SK-N-SH (cell line): Measurements from ENCODE around the gene SLC46A2. TPM values are rescaled to one million over a fixed set of nuclear protein-coding genes. Genes with fewer than 3 reads are reported as not detected.

Experiments
- CTCF ChIA-PET: fragments of 300-600, 350-600 bp; formaldehyde crosslinking; extraction: SDS; loops from one replicate; lab custom pipeline; 2021; lab: Yijun Ruan, JAX
- POLR2A ChIA-PET: fragments of 350-600 bp; sonication (Branson Sonifier 250); formaldehyde crosslinking; extraction: SDS; loops from one replicate; lab custom pipeline; 2020; ENCODE audit warnings: antibody characterized with exemption, inconsistent platforms; lab: Yijun Ruan, JAX
- DNase-seq: peaks from one replicate; pipeline ENCODE4 v3.0.0; 2012
- H2AFZ ChIP-seq: fragments of 200-600 bp; sonication (generic); 2 replicates; pipeline ENCODE4 v1.8.1; 2016; ENCODE audit warnings: antibody characterized with exemption, mild to moderate bottlenecking, low read depth
- H3F3A ChIP-seq: fragments of 200-600 bp; sonication (generic); replicated peaks from 2 replicates; pipeline ENCODE3; 2016; ENCODE audit warnings: antibody characterized with exemption, mild to moderate bottlenecking; ENCODE audit not compliant: insufficient read depth
- H3K27ac ChIP-seq, 2 experiments: fragments of 200-500 bp in 1 of 2; fragments of 200-600 bp in 1 of 2; sonication (Bioruptor generic) in 1 of 2; sonication (generic), shearing (Covaris generic) in 1 of 2; 2 replicates each; pipeline versions ENCODE4 v1.5.1 to v1.6.1; 2014 to 2016; ENCODE audit warnings: low read depth in 2 of 2, inconsistent platforms in 1 of 2, low read length in 1 of 2, mild to moderate bottlenecking in 1 of 2, mixed read lengths in 1 of 2
- H3K27me3 ChIP-seq: fragments of 200-600 bp; sonication (generic), shearing (Covaris generic); 2 replicates; pipeline ENCODE4 v1.6.1; 2016; ENCODE audit warnings: mixed run types; ENCODE audit not compliant: insufficient read depth
- H3K36me3 ChIP-seq, 2 experiments: fragments of 200-500 bp in 1 of 2; fragments of 200-600 bp in 1 of 2; sonication (Bioruptor generic) in 1 of 2; sonication (generic) in 1 of 2; replicated peaks in 1 of 2; 2 replicates each; pipeline versions ENCODE3 to v1.5.1; 2014 to 2016; ENCODE audit warnings: low read length in 1 of 2, mild to moderate bottlenecking in 1 of 2; ENCODE audit not compliant: insufficient read depth in 2 of 2, control insufficient read depth in 1 of 2
- H3K4me1 ChIP-seq, 2 experiments: fragments of 200-500 bp in 1 of 2; fragments of 200-600 bp in 1 of 2; sonication (Bioruptor generic) in 1 of 2; sonication (generic), shearing (Covaris generic) in 1 of 2; 2 replicates each; pipeline versions ENCODE4 v1.5.1 to v1.6.1; 2014 to 2016; ENCODE audit warnings: low read depth in 1 of 2, low read length in 1 of 2, mixed run types in 1 of 2; ENCODE audit not compliant: insufficient read depth in 2 of 2, control insufficient read depth in 1 of 2
- H3K4me2 ChIP-seq: fragments of 200-600 bp; sonication (generic), shearing (Covaris generic); 2 replicates; pipeline ENCODE4 v1.6.1; 2017; ENCODE audit warnings: mixed run types
- H3K4me3 ChIP-seq, 2 experiments: fragments of 200-500 bp in 1 of 2; fragments of 200-600 bp in 1 of 2; sonication (Bioruptor generic) in 1 of 2; sonication (generic), shearing (Covaris generic) in 1 of 2; 2 replicates each; pipeline versions ENCODE4 v1.5.1 to v1.8.1; 2014 to 2016; ENCODE audit warnings: low read depth in 2 of 2, inconsistent platforms in 1 of 2, low read length in 1 of 2, mild to moderate bottlenecking in 1 of 2, mixed read lengths in 1 of 2, moderate library complexity in 1 of 2
- H3K79me2 ChIP-seq: fragments of 200-600 bp; sonication (generic); 2 replicates; pipeline ENCODE4 v1.8.1; 2017; ENCODE audit warnings: mild to moderate bottlenecking; ENCODE audit not compliant: insufficient read depth
- H3K9ac ChIP-seq: fragments of 200-600 bp; sonication (generic); 2 replicates; pipeline ENCODE4 v1.6.1; 2017; ENCODE audit warnings: mixed run types
- H3K9me2 ChIP-seq: fragments of 200-600 bp; sonication (generic); 2 replicates; pipeline ENCODE4 v1.6.1; 2017; ENCODE audit warnings: mixed run types
- H3K9me3 ChIP-seq: fragments of 200-600 bp; sonication (generic); 2 replicates; pipeline ENCODE4 v1.6.1; 2017; ENCODE audit warnings: mixed run types, mild to moderate bottlenecking, moderate library complexity
- H4K20me1 ChIP-seq: fragments of 200-600 bp; sonication (generic); 2 replicates; pipeline ENCODE4 v1.6.1; 2017; ENCODE audit warnings: mild to moderate bottlenecking, mixed run types; ENCODE audit not compliant: insufficient read depth
- CHD2 ChIP-seq: fragments of 150-350 bp; IDR thresholded peaks from 2 replicates; pipeline ENCODE4 v1.6.1; 2018; ENCODE audit warnings: low read length; ENCODE audit not compliant: partially characterized antibody
- CTCF ChIP-seq: fragments of 200-600 bp; sonication (generic); IDR thresholded peaks from 2 replicates; pipeline ENCODE4 v1.6.1; 2017; ENCODE audit warnings: antibody characterized with exemption, mild to moderate bottlenecking, moderate library complexity
- ELF1 ChIP-seq: IDR thresholded peaks from 2 replicates; pipeline ENCODE4 v1.4.0; 2012
- EP300 ChIP-seq, 2 experiments: IDR thresholded peaks; 2 replicates each; pipeline versions ENCODE4 v1.4.0 to v1.6.1; 2012; ENCODE audit warnings: borderline replicate concordance in 1 of 2, low read depth in 1 of 2, low read length in 1 of 2
- EZH2phosphoT487 ChIP-seq: fragments of 200-600 bp; sonication (generic); IDR thresholded peaks from 2 replicates; pipeline ENCODE4 v1.6.1; 2017; ENCODE audit warnings: low read depth, mixed run types, mild to moderate bottlenecking, antibody characterized with exemption, moderate library complexity, borderline replicate concordance
- FOSL2 ChIP-seq: IDR thresholded peaks from 2 replicates; pipeline ENCODE4 v1.4.0; 2012; ENCODE audit warnings: low read depth, mild to moderate bottlenecking, moderate library complexity, borderline replicate concordance
- GATA2 ChIP-seq: sonication (generic); formaldehyde crosslinking; IDR thresholded peaks from 2 replicates; pipeline ENCODE4 v1.5.0; 2020; ENCODE audit warnings: mild to moderate bottlenecking, missing genetic modification reagents
- JUND ChIP-seq: IDR thresholded peaks from 2 replicates; pipeline ENCODE4 v1.4.0; 2012
- MEF2A ChIP-seq: IDR thresholded peaks from 2 replicates; pipeline ENCODE4 v1.4.0; 2012; ENCODE audit warnings: low read depth, borderline replicate concordance
- MXI1 ChIP-seq: IDR thresholded peaks from 2 replicates; pipeline ENCODE4 v1.6.1; 2012; ENCODE audit warnings: mild to moderate bottlenecking, low read depth, low read length, improper control_type of control experiment
- NFIC ChIP-seq: IDR thresholded peaks from 2 replicates; pipeline ENCODE4 v1.4.0; 2012; ENCODE audit warnings: borderline replicate concordance
- PBX3 ChIP-seq: IDR thresholded peaks from 2 replicates; pipeline ENCODE4; 2012
- POLR2AphosphoS5 ChIP-seq: IDR thresholded peaks from 2 replicates; pipeline ENCODE4 v1.6.1; 2012; ENCODE audit warnings: low read depth, low read length
- RCOR1 ChIP-seq: fragments of 150-350 bp; IDR thresholded peaks from 2 replicates; pipeline ENCODE4 v1.6.1; 2017; ENCODE audit warnings: antibody characterized with exemption, low read length
- RFX5 ChIP-seq: IDR thresholded peaks from 2 replicates; pipeline ENCODE4 v1.6.1; 2012; ENCODE audit warnings: mild to moderate bottlenecking, improper control_type of control experiment, low read length
- SMC3 ChIP-seq: IDR thresholded peaks from 2 replicates; pipeline ENCODE4 v1.6.1; 2012; ENCODE audit warnings: low read depth, low read length, improper control_type of control experiment
- TCF12 ChIP-seq: IDR thresholded peaks from 2 replicates; pipeline ENCODE4 v1.4.0; 2012
- TEAD4 ChIP-seq: IDR thresholded peaks from 2 replicates; pipeline ENCODE4 v1.4.0; 2012; ENCODE audit warnings: mild to moderate bottlenecking, borderline replicate concordance; ENCODE audit not compliant: insufficient read depth
- USF2 ChIP-seq: fragments of 150-350 bp; IDR thresholded peaks from 2 replicates; pipeline ENCODE4 v1.6.1; 2017; ENCODE audit warnings: antibody characterized with exemption, low read length, low read depth, borderline replicate concordance
- ZBTB33 ChIP-seq: IDR thresholded peaks from 2 replicates; pipeline ENCODE4 v1.4.0; 2012; ENCODE audit warnings: low read depth, borderline replicate concordance
- WGBS: methylation state at CpG from one replicate; pipeline ENCODE4 v1.1.6; 2017; ENCODE audit warnings: low lambda C conversion rate; 5-methylcytosine and 5-hydroxymethylcytosine counted together
- polyA plus RNA-seq, 3 experiments: library from polyadenylated mRNA; depleted of rRNA; stranded (reverse); fragments of >200 nt; gene quantifications; 2 replicates each; pipeline ENCODE4 v1.2.3, GENCODE V29; 2012

SLC46A2 gene
- polyA plus RNA-seq, 1 of the 3 experiments (the other 2 are of a cell fraction), result not detected

- no peaks in the 10 kb centered on the region for H3K9me3 ChIP-seq
- H3K4me2 ChIP-seq, result no peak overlapping the region
- no peaks in the 10 kb centered on the region for H4K20me1 ChIP-seq
- no peak for DNase-seq
- ChIA-PET CTCF (interaction anchor here (0.7 to 1.4 kb wide), 4 partner anchors 14 to 173 kb away, joined by 3 to 5 read pairs (median 4); no protein-coding TSS in a partner anchor), POLR2A (no interaction called here)
- no peaks in the 10 kb centered on the region; the same call in 1 of the 2 replicates for H3K27me3 ChIP-seq
- no peaks in the 10 kb centered on the region for H3F3A ChIP-seq
- H2AFZ ChIP-seq, result no peak overlapping the region
- no peaks in the 10 kb centered on the region for H3K79me2 ChIP-seq
- TF ChIP-seq GATA2 (CRISPR knock-in tag), result no peak
- TF ChIP-seq TEAD4, result no peak
- TF ChIP-seq ZBTB33, result no peak
- TF ChIP-seq TCF12, result no peak
- no peak for TF ChIP-seq CTCF
- no peak for TF ChIP-seq NFIC
- no peak for TF ChIP-seq PBX3
- TF ChIP-seq EZH2phosphoT487, result no peak
- TF ChIP-seq FOSL2, result no peak
- no peaks in the 10 kb centered on the region for H3K4me1 ChIP-seq
- H3K27ac ChIP-seq, result no peak overlapping the region
- no peaks in the 10 kb centered on the region for H3K9me2 ChIP-seq
- no peak overlapping the region for H3K4me3 ChIP-seq
- no peak overlapping the region for H3K9ac ChIP-seq
- no peaks in the 10 kb centered on the region for H3K36me3 ChIP-seq
These were observed 48.7 kb upstream of the SLC46A2 start for GRCh38 chr9:112939418-112939817.

GRCh38 chr9:112933696-112934095 is 43.0 kb upstream of the SLC46A2 start:
- Histone ChIP-seq H2AFZ (no peak overlapping the region), H3K4me3 (no peak overlapping the region), H3K9ac (no peak overlapping the region), H4K20me1 (no peaks in the 10 kb centered on the region), H3K79me2 (no peaks in the 10 kb centered on the region), H3F3A (no peaks in the 10 kb centered on the region), H3K27ac (no peak overlapping the region), H3K36me3 (no peaks in the 10 kb centered on the region), H3K4me1 (no peaks in the 10 kb centered on the region; a peak in 1 of 4 replicates), H3K27me3 (peaks cover 6% of the 10 kb centered on the region; the same call in 1 of the 2 replicates), H3K9me3 (no peaks in the 10 kb centered on the region), H3K9me2 (no peaks in the 10 kb centered on the region), H3K4me2 (no peak overlapping the region)
- 50% methylated on average over 2 of the region's 2 CpGs for WGBS
- CTCF ChIA-PET, result interaction anchor here (0.9 to 1.8 kb wide), 5 partner anchors 9 to 179 kb away, joined by 3 to 13 read pairs (median 3); no protein-coding TSS in a partner anchor
- POLR2A ChIA-PET, result no interaction called here
- no peak for DNase-seq
- TF ChIP-seq JUND (no peak), MEF2A (no peak), ELF1 (no peak), SMC3 (no peak), RCOR1 (no peak), FOSL2 (no peak), ZBTB33 (no peak), EP300 (IDR thresholded peaks at IDR 0.05; ENCODE audit: borderline replicate concordance in 1 of 2, low read depth in 1 of 2, low read length in 1 of 2) (no peak), CHD2 (no peak), RFX5 (no peak), USF2 (no peak), MXI1 (no peak), POLR2AphosphoS5 (no peak)
